Trophoblast cell (in vitro differentiated cells and primary cell): ENCODE measurements around the gene IRX2.

ENCODE experiments used
- DNase-seq, 2 donors: peaks; one replicate each; pipeline ENCODE4 v3.0.0-alpha.2; 2016
- H2AFZ ChIP-seq: 2 replicates; pipeline ENCODE4 v1.6.1; 2013; ENCODE audit warnings: low read length, moderate library complexity, mild to moderate bottlenecking; ENCODE audit not compliant: insufficient read depth, poor library complexity
- H2AK5ac ChIP-seq: 2 replicates; pipeline ENCODE4 v1.6.1; 2013; ENCODE audit warnings: mild to moderate bottlenecking, low read length
- H2BK120ac ChIP-seq: 2 replicates; pipeline ENCODE4 v1.6.1; 2013; ENCODE audit warnings: low read length, mild to moderate bottlenecking, moderate library complexity; ENCODE audit not compliant: insufficient read depth, poor library complexity
- H2BK12ac ChIP-seq: 2 replicates; pipeline ENCODE4 v1.6.1; 2013; ENCODE audit warnings: mild to moderate bottlenecking, low read length, moderate library complexity
- H2BK5ac ChIP-seq: 2 replicates; pipeline ENCODE4 v1.6.1; 2013; ENCODE audit warnings: low read length, low read depth, moderate library complexity, mild to moderate bottlenecking; ENCODE audit not compliant: poor library complexity
- H3K14ac ChIP-seq: 2 replicates; pipeline ENCODE4 v1.6.1; 2013; ENCODE audit warnings: mild to moderate bottlenecking, low read length
- H3K18ac ChIP-seq: 2 replicates; pipeline ENCODE4 v1.6.1; 2013; ENCODE audit warnings: mild to moderate bottlenecking, low read length
- H3K23ac ChIP-seq: 2 replicates; pipeline ENCODE4 v1.6.1; 2013; ENCODE audit warnings: low read length
- H3K27ac ChIP-seq: 2 replicates; pipeline ENCODE4 v1.5.1; 2013; ENCODE audit warnings: low read depth, mild to moderate bottlenecking, inconsistent platforms, low read length, moderate library complexity
- H3K27me3 ChIP-seq: 2 replicates; pipeline ENCODE4 v1.6.1; 2013; ENCODE audit warnings: inconsistent platforms, mild to moderate bottlenecking, low read length, moderate library complexity; ENCODE audit not compliant: insufficient read depth
- H3K36me3 ChIP-seq, 2 experiments: 1 replicate in 1 of 2; 2 replicates in 1 of 2; pipeline ENCODE4 v1.6.1; 2013; ENCODE audit warnings: low read length in 2 of 2, mild to moderate bottlenecking in 2 of 2, moderate library complexity in 1 of 2; ENCODE audit not compliant: insufficient read depth in 2 of 2, control insufficient read depth in 1 of 2
- H3K4ac ChIP-seq: 2 replicates; pipeline ENCODE4 v1.6.1; 2013; ENCODE audit warnings: low read depth, mild to moderate bottlenecking, low read length, moderate library complexity
- H3K4me1 ChIP-seq, 2 experiments: 1 replicate in 1 of 2; 2 replicates in 1 of 2; pipeline ENCODE4 v1.6.1; 2013; ENCODE audit warnings: low read length in 2 of 2, mild to moderate bottlenecking in 2 of 2, moderate library complexity in 1 of 2; ENCODE audit not compliant: insufficient read depth in 2 of 2, control insufficient read depth in 1 of 2
- H3K4me2 ChIP-seq: 2 replicates; pipeline ENCODE4 v1.6.1; 2013; ENCODE audit warnings: inconsistent platforms, mild to moderate bottlenecking, low read length, moderate library complexity
- H3K4me3 ChIP-seq: 2 replicates; pipeline ENCODE4 v1.5.1; 2013; ENCODE audit warnings: mild to moderate bottlenecking, low read depth, low read length, inconsistent platforms
- H3K79me1 ChIP-seq: one replicate; pipeline ENCODE4 v1.6.1; 2013; ENCODE audit warnings: low read length
- H3K79me2 ChIP-seq: 2 replicates; pipeline ENCODE4 v1.6.1; 2013; ENCODE audit warnings: low read length, mild to moderate bottlenecking; ENCODE audit not compliant: control insufficient read depth, insufficient read depth, poor library complexity
- H3K9ac ChIP-seq: 2 replicates; pipeline ENCODE4 v1.6.1; 2013; ENCODE audit warnings: mild to moderate bottlenecking, low read length
- H3K9me3 ChIP-seq: 2 replicates; pipeline ENCODE4 v1.6.1; 2013; ENCODE audit warnings: low read depth, mild to moderate bottlenecking, control low read depth, inconsistent platforms, low read length; ENCODE audit not compliant: insufficient read depth
- H4K12ac ChIP-seq: 2 replicates; pipeline ENCODE4 v1.6.1; 2013; ENCODE audit warnings: low read depth, mild to moderate bottlenecking, low read length, moderate library complexity
- H4K8ac ChIP-seq: 2 replicates; pipeline ENCODE4 v1.6.1; 2013; ENCODE audit warnings: low read depth, mild to moderate bottlenecking, low read length, moderate library complexity
- H4K91ac ChIP-seq: one replicate; pipeline ENCODE4 v1.6.1; 2013; ENCODE audit warnings: low read depth, mild to moderate bottlenecking, low read length, moderate library complexity
- WGBS: extraction: QIAGEN DNeasy Blood & Tissue Kit; methylation state at CpG from one replicate; pipeline ENCODE4 v1.1.7; 2013; ENCODE audit warnings: missing lambda C conversion rate; ENCODE audit not compliant: insufficient read length, insufficient coverage; ENCODE audit errors: extremely low coverage; 5-methylcytosine and 5-hydroxymethylcytosine counted together

Gene IRX2

DNA sequence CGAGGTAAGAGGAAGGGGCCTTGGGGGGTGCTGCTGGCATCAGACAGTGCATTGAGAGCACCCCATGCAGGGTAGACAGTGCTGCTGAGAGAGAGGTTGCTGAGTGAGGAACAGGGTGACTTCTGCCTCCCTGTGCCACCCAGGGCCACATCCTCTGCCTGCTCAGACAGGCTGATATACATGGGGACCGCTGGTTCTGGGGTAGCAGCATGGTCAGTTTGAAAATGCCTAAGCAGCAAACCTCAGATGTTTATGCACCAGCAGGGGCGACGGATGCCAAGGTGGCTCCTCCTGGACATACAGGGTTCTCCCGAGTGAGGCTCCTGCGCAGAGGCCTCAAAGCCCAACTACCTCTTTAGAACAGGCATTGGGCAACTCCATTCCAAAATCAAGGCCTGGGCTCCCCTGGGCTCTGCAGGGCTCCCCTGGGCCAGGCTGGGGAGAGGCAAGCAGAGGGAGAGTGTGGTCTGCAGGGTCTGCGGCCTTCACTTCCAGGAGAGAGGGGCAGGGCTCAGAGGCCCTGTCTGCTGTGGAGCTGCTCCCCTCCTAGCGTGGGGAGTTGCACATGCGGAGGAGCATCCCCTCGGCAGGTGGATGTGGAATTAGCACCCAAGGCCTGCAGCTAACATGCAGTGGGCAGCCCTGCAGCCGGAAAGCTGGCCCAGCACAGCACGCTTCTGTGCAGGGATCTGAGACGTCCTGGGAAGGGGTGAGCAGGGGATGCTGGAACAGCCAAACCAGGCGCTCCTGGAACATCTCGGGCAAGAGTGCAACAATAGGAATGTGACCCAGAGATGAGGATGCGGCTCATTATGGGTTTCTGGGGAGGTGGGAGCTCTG, 46.5 kb downstream of the IRX2 start:
- Histone ChIP-seq H4K12ac (no peak overlapping the region), H3K14ac (no peak overlapping the region), H2BK120ac (no peak overlapping the region), H2BK5ac (no peak overlapping the region), H3K9ac (no peak overlapping the region), H4K8ac (no peak overlapping the region), H3K36me3 (no peaks in the 10 kb centered on the region), H3K4me1 (no peaks in the 10 kb centered on the region), H3K18ac (no peak overlapping the region), H3K4me3 (no peak overlapping the region), H2BK12ac (no peak overlapping the region), H3K23ac (no peak overlapping the region), H3K27ac (no peak overlapping the region), H3K4me2 (no peak overlapping the region), H2AK5ac (no peak overlapping the region), H4K91ac (no peak overlapping the region), H3K27me3 (no peaks in the 10 kb centered on the region), H3K79me1 (no peaks in the 10 kb centered on the region), H3K9me3 (no peaks in the 10 kb centered on the region), H3K4ac (no peak overlapping the region), H2AFZ (no peak overlapping the region), H3K79me2 (no peaks in the 10 kb centered on the region)
- DNase-seq, result no peak
- no CpG with 5 or more reads among the region's 16 CpGs for WGBS

DNA sequence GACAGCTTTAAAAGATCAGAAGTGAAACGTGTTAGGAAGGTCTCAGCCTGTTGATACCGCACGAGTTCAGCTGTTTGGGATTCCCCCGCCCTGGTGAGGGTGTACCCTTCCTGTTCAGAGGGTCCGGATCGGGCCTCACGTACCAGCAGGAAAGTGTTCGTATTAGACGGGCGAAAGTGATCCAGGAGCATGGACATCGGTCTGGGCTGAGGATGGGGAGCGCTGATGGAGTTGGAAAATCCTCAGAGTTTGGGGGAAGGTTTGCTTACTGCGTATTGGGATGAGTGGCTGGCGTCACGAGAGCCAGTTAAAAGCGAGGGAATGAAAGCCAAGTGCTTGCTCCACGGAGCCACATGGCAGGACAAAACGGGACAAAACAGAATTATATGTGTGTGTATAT, 47.4 kb downstream of the IRX2 start:
- H3K23ac ChIP-seq, result no peak overlapping the region
- no peak overlapping the region for H3K27ac ChIP-seq
- peaks cover 3% of the 10 kb centered on the region for H3K9me3 ChIP-seq
- no peak overlapping the region for H4K91ac ChIP-seq
- no peak for DNase-seq
- H3K14ac ChIP-seq, result no peak overlapping the region
- no peak overlapping the region for H3K4me3 ChIP-seq
- no peak overlapping the region for H3K9ac ChIP-seq
- H3K36me3 ChIP-seq, result no peaks in the 10 kb centered on the region
- H3K4me2 ChIP-seq, result no peak overlapping the region
- H2AK5ac ChIP-seq, result no peak overlapping the region
- no peaks in the 10 kb centered on the region for H3K79me1 ChIP-seq
- no peak overlapping the region for H4K12ac ChIP-seq
- H3K4me1 ChIP-seq, result no peaks in the 10 kb centered on the region
- no peak overlapping the region for H2BK120ac ChIP-seq
- no peak overlapping the region for H2AFZ ChIP-seq
- no peak overlapping the region for H3K4ac ChIP-seq
- H3K18ac ChIP-seq, result no peak overlapping the region
- no peak overlapping the region for H2BK5ac ChIP-seq
- H3K27me3 ChIP-seq, result no peaks in the 10 kb centered on the region
- no CpG with 5 or more reads among the region's 18 CpGs for WGBS
- no peak overlapping the region for H4K8ac ChIP-seq
- H3K79me2 ChIP-seq, result no peaks in the 10 kb centered on the region
- no peak overlapping the region for H2BK12ac ChIP-seq

DNA sequence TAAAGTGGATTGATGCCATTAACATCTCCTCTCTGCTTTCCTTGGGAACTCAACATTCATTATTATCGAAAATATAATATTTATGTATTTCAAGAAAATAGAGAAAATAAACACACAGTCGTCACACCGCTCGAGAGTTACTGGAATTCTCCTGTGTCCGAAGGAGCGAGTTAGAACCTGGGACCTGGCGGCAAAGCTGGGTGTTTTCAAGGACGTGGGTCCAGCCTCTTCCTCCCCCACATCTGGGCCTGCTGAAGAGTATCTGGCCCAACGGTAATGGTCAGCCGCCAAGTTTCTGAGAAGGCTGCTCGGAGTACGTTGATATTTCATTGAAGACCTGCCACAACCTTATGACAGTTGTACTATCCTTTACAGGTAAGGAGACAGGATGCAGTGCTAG, 47.9 kb downstream of the IRX2 start:
- Histone ChIP-seq H2BK5ac (no peak overlapping the region), H3K9ac (no peak overlapping the region), H2BK120ac (no peak overlapping the region), H3K4me1 (peaks cover under 1 to 2% of the 10 kb centered on the region in 2 experiments), H3K79me1 (no peaks in the 10 kb centered on the region), H3K4ac (no peak overlapping the region), H4K8ac (no peak overlapping the region), H3K27ac (no peak overlapping the region), H3K23ac (no peak overlapping the region), H3K9me3 (peaks cover 3% of the 10 kb centered on the region), H3K36me3 (no peaks in the 10 kb centered on the region), H2BK12ac (no peak overlapping the region), H2AK5ac (no peak overlapping the region), H3K14ac (no peak overlapping the region), H4K91ac (no peak overlapping the region), H3K4me2 (no peak overlapping the region), H3K79me2 (no peaks in the 10 kb centered on the region), H2AFZ (no peak overlapping the region), H3K18ac (no peak overlapping the region), H3K27me3 (no peaks in the 10 kb centered on the region), H4K12ac (no peak overlapping the region), H3K4me3 (no peak overlapping the region)
- no CpG with 5 or more reads among the region's 12 CpGs for WGBS
- DNase-seq, result no peak

DNA sequence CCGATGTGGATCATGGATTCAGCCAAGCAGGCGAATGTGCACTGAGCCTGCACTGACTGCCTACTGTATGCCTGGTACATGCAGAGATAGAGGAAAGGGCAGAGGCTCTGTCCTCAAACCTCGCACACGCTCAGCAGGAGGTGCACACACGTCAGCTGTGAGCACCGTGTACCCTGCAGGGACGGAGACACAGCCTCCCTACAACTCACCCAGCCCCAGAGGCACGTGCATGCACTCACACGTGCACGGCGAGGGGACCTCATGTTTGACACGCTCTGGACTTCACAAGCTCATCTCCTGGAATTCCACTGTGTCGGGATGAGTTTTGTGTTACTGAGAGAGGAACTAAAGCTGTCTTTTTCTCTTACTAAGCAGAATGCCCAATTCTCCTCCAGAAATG, 48.4 kb downstream of the IRX2 start:
- no peak overlapping the region for H3K4ac ChIP-seq
- no peak overlapping the region for H3K23ac ChIP-seq
- H3K79me1 ChIP-seq, result no peaks in the 10 kb centered on the region
- WGBS, result no CpG with 5 or more reads among the region's 13 CpGs
- no peaks in the 10 kb centered on the region for H3K79me2 ChIP-seq
- no peak overlapping the region for H2BK5ac ChIP-seq
- H2BK120ac ChIP-seq, result no peak overlapping the region
- H2BK12ac ChIP-seq, result no peak overlapping the region
- no peak overlapping the region for H3K14ac ChIP-seq
- no peak overlapping the region for H2AK5ac ChIP-seq
- peaks cover 2 to 3% of the 10 kb centered on the region in 2 experiments for H3K4me1 ChIP-seq
- no peak overlapping the region for H3K4me3 ChIP-seq
- H4K91ac ChIP-seq, result no peak overlapping the region
- no peak overlapping the region for H3K18ac ChIP-seq
- no peaks in the 10 kb centered on the region for H3K27me3 ChIP-seq
- no peaks in the 10 kb centered on the region for H3K36me3 ChIP-seq
- no peak overlapping the region for H4K8ac ChIP-seq
- no peak overlapping the region for H3K27ac ChIP-seq
- H3K4me2 ChIP-seq, result no peak overlapping the region
- H2AFZ ChIP-seq, result no peak overlapping the region
- no peak for DNase-seq
- no peak overlapping the region for H3K9ac ChIP-seq
- H4K12ac ChIP-seq, result no peak overlapping the region
- H3K9me3 ChIP-seq, result peaks cover 3% of the 10 kb centered on the region
